Fibroblast of the conjunctiva (primary cell): ENCODE results near the gene TPK1.

ENCODE experiments used
- DNase-seq: peaks from one replicate; pipeline ENCODE4 v3.0.0-alpha.2; 2010; ENCODE audit warnings: low read depth

The TPK1 gene

DNA sequence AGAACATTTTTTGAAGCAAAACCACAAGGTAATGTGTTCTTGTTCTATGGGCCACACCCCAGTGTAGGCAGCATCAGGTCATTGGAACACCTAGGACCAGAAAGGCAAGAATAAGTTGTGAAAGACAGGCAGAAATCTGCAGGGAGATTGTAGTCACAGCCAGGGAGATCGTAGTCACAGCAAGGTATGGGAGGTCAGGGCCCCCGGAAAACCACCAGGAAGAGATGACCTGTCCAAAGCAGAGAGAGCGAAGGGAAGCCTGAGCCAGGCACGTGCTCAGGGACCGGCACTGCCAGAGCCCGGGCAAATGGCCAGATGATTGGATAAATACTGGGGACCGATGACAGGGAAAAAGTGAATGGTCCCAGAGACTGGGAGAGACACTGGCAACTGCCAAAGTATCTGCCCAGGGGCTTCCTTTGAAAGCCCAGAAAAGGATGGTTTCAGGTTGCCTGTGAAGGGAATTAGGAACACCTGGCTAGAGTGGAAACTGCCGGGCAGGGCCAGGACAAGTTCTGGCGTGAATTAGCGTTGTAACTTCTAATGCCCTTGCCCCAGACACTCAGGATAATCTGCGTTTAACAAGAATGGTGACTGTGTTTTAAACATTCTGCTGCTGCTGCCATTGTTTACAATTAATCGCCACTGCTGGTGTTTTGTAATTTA is 428.5 kb downstream of the TPK1 start:
- DNase-seq = no peak

DNA sequence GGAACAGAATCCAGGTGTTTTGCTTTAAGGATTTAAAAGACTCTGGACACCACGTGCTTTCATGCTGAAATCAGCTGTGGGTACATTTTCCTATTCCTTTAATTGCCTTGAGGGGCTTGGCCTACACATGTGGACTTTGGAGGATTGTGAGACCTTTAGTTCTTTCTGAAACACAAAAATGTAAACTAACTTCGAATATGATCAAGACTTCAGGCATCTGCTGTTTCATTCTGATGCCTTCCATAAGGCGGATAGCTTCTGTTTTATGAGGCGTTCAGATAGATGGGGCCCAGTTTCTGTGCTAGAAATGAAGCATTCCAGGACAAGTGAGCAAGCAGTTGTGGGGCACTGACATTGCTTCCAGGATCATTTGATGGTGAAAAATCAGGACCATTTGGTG is 430.9 kb downstream of the TPK1 start:
- peak; percentile 17 for DNase-seq

GRCh38 chr7:144403649-144404061 is 432.2 kb downstream of the TPK1 start, which contains the start of gene NOBOX:
Gene NOBOX (minus strand): TSS chr7:144403693.
- DNase-seq = no peak

DNA sequence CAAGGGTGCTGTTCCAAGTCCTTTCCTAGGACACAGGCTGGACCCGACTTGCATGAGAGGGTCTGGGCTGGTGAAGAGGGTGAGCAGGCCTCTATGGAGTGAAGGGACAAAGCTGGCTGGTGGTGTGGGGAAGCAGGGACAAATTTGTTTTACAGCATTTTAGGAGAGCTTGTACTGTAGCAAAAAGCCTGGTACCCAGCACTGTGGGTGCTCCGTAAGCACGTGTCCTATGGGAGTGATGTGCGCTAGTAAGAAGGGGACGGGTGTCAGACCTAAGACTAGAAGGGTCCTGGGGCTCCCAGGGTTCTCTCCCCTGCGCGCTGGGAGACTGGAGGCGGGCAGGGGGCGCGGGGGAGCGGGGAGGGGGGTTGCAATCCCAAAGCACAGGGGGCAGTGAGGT is 432.8 kb downstream of the TPK1 start:
- DNase-seq = no peak
